MM.1S (cell line): ENCODE data around the gene SERTM2.

Experiments
- DNase-seq: peaks from one replicate; pipeline ENCODE4 v3.0.0-alpha.2; 2015
- H2AFZ ChIP-seq: fragments of 300-600 bp; sonication (generic); 2 replicates; pipeline ENCODE4 v1.6.0; 2016; ENCODE audit warnings: antibody characterized with exemption, low read length
- H3F3A ChIP-seq: fragments of 300-600 bp; sonication (generic); 2 replicates; pipeline ENCODE4 v1.6.1; 2016; ENCODE audit warnings: mild to moderate bottlenecking, antibody characterized with exemption, low read length, moderate library complexity, mixed read lengths; ENCODE audit not compliant: insufficient read depth
- H3K27ac ChIP-seq: fragments of 300-600 bp; sonication (generic); 2 replicates; pipeline ENCODE4 v1.5.1; 2016; ENCODE audit warnings: mild to moderate bottlenecking, low read length
- H3K27me3 ChIP-seq: fragments of 300-600 bp; sonication (generic); replicated peaks from 2 replicates; pipeline ENCODE4 v1.6.0; 2016; ENCODE audit warnings: low read length; ENCODE audit not compliant: insufficient read depth
- H3K36me3 ChIP-seq: fragments of 300-600 bp; sonication (generic); replicated peaks from 2 replicates; pipeline ENCODE4 v1.6.1; 2016; ENCODE audit warnings: mild to moderate bottlenecking, low read length, mixed read lengths; ENCODE audit not compliant: insufficient read depth
- H3K4me1 ChIP-seq: fragments of 300-600 bp; sonication (generic); 2 replicates; pipeline ENCODE4 v1.6.1; 2016; ENCODE audit warnings: low read length, mixed read lengths
- H3K4me2 ChIP-seq: fragments of 300-600 bp; sonication (generic); 2 replicates; pipeline ENCODE4 v1.6.0; 2016; ENCODE audit warnings: low read depth, low read length
- H3K4me3 ChIP-seq: fragments of 300-600 bp; sonication (generic); 2 replicates; pipeline ENCODE4 v1.5.1; 2016; ENCODE audit warnings: low read length, mixed read lengths
- H3K79me2 ChIP-seq: fragments of 300-600 bp; sonication (generic); 2 replicates; pipeline ENCODE4 v1.6.1; 2016; ENCODE audit warnings: mixed run types, low read length, mixed read lengths
- H3K9ac ChIP-seq: fragments of 300-600 bp; sonication (generic); 2 replicates; pipeline ENCODE4 v1.6.1; 2016; ENCODE audit warnings: low read length, mixed read lengths
- H3K9me2 ChIP-seq: fragments of 300-600 bp; sonication (generic); replicated peaks from 2 replicates; pipeline ENCODE4 v1.6.1; 2016; ENCODE audit warnings: mild to moderate bottlenecking, low read length, mixed read lengths; ENCODE audit not compliant: insufficient read depth
- H3K9me3 ChIP-seq: fragments of 300-600 bp; sonication (generic); replicated peaks from 2 replicates; pipeline ENCODE4 v1.6.1; 2016; ENCODE audit warnings: mild to moderate bottlenecking, low read length, mixed read lengths; ENCODE audit not compliant: insufficient read depth
- H4K20me1 ChIP-seq: fragments of 300-600 bp; sonication (generic); 2 replicates; pipeline ENCODE4 v1.6.1; 2016; ENCODE audit warnings: mild to moderate bottlenecking, low read length, moderate library complexity, mixed read lengths; ENCODE audit not compliant: insufficient read depth
- EZH2 ChIP-seq: fragments of 300-600 bp; sonication (generic); optimal IDR thresholded peaks from 2 replicates; pipeline ENCODE3; 2017; ENCODE audit warnings: low read depth, mild to moderate bottlenecking, antibody characterized with exemption, low read length, mixed read lengths
- EZH2phosphoT487 ChIP-seq: fragments of 300-600 bp; sonication (generic); IDR thresholded peaks from 2 replicates; pipeline ENCODE4 v1.6.1; 2018; ENCODE audit warnings: antibody characterized with exemption, low read length
- TF ChIP-seq, protein P1 (sequence below): fragments of 300-600 bp; sonication (generic); IDR thresholded peaks from 2 replicates; pipeline ENCODE4 v1.5.1; 2016; ENCODE audit warnings: antibody characterized with exemption, low read length, mixed read lengths

SERTM2 gene

DNA sequence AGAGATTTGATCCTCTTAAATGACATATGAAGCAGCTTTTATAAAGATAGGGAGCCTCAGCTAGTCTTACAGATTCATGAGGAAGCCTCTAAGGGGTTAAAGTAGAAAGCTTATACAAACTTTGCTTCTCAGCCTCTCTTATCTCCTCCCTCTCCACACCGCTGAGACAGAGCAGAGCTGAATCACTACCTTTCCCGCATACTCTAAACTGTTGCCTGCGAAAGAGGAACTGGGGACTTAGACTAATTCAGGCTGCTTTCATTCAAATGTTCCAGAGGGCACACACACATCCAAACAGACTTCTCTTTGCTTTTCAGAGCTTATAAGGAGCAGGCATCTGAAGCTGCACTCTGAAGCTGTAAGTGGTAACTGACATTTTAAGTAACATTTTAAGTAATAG is at the start of gene SERTM2:
SERTM2 (plus strand) TSS at position 169 of the 400 bp plus-strand sequence. CDS start 7,213 bp downstream, outside the sequence.
- TF ChIP-seq EZH2 (no peak), EZH2phosphoT487 (no peak)
- TF ChIP-seq, protein P1, sequence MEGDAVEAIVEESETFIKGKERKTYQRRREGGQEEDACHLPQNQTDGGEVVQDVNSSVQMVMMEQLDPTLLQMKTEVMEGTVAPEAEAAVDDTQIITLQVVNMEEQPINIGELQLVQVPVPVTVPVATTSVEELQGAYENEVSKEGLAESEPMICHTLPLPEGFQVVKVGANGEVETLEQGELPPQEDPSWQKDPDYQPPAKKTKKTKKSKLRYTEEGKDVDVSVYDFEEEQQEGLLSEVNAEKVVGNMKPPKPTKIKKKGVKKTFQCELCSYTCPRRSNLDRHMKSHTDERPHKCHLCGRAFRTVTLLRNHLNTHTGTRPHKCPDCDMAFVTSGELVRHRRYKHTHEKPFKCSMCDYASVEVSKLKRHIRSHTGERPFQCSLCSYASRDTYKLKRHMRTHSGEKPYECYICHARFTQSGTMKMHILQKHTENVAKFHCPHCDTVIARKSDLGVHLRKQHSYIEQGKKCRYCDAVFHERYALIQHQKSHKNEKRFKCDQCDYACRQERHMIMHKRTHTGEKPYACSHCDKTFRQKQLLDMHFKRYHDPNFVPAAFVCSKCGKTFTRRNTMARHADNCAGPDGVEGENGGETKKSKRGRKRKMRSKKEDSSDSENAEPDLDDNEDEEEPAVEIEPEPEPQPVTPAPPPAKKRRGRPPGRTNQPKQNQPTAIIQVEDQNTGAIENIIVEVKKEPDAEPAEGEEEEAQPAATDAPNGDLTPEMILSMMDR, result no peak
- H4K20me1 ChIP-seq, result no peaks in the 10 kb centered on the region
- peak; percentile 19 for DNase-seq
- peak within 1 kb of the TSS; percentile 43 for H3K4me2 ChIP-seq
- no peaks in the 10 kb centered on the region for H3K9me2 ChIP-seq
- H3F3A ChIP-seq, result no peaks in the 10 kb centered on the region
- H3K79me2 ChIP-seq, result no peaks in the 10 kb centered on the region
- H3K27ac ChIP-seq, result no peak within 1 kb of the TSS
- H3K4me3 ChIP-seq, result 0 out of 2 replicates have a peak within 1 kb of the TSS, but pooled peaks have one; percentile 16
- H3K9ac ChIP-seq, result no peak within 1 kb of the TSS
- H3K4me1 ChIP-seq, result no peaks in the 10 kb centered on the region
- no peaks in the 10 kb centered on the region for H3K27me3 ChIP-seq
- no peak within 1 kb of the TSS for H2AFZ ChIP-seq
- no peaks in the 10 kb centered on the region for H3K36me3 ChIP-seq
- no peaks in the 10 kb centered on the region for H3K9me3 ChIP-seq

- TF ChIP-seq EZH2phosphoT487, result no peak
- TF ChIP-seq, protein P1, result no peak
- TF ChIP-seq EZH2, result no peak
- Histone ChIP-seq H3K27me3 (no peaks in the 10 kb centered on the region), H4K20me1 (no peaks in the 10 kb centered on the region), H3K36me3 (no peaks in the 10 kb centered on the region), H3K9me2 (no peaks in the 10 kb centered on the region), H2AFZ (no peak overlapping the region), H3K9me3 (no peaks in the 10 kb centered on the region), H3F3A (no peaks in the 10 kb centered on the region), H3K4me1 (no peaks in the 10 kb centered on the region), H3K4me3 (no peak overlapping the region), H3K9ac (no peak overlapping the region), H3K79me2 (no peaks in the 10 kb centered on the region), H3K27ac (no peak overlapping the region), H3K4me2 (no peak overlapping the region)
- DNase-seq, result no peak
Observed at GRCh38 chrX:111465669-111466068, 45.8 kb upstream of the SERTM2 start.

DNA sequence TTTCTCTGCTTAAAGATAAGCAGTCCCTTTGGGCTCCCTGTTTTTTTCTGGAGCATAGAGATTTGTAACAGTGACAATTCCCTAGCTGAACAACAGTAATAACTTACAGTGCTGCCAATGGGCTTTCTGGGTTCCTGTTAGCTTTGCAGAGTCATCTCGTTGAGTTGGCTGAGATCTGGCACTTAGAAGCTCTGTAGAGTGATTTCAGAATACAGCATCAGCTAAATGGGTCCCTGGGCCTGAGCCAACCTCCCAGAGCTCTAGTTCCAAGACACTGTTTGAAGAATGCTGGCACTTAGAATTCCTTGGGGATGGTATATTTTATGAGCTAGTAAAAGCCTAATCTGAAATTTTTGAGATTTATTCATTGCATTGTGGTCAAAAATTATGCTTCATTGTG is 43.5 kb upstream of the SERTM2 start:
- TF ChIP-seq EZH2phosphoT487 (no peak), EZH2 (no peak)
- TF ChIP-seq, protein P1, result no peak
- H3K9me3 ChIP-seq, result no peaks in the 10 kb centered on the region
- H3K9ac ChIP-seq, result no peak overlapping the region
- no peaks in the 10 kb centered on the region for H3K36me3 ChIP-seq
- no peaks in the 10 kb centered on the region for H4K20me1 ChIP-seq
- H3K27me3 ChIP-seq, result no peaks in the 10 kb centered on the region
- no peaks in the 10 kb centered on the region for H3K4me1 ChIP-seq
- H3K9me2 ChIP-seq, result no peaks in the 10 kb centered on the region
- no peak overlapping the region for H3K27ac ChIP-seq
- no peak overlapping the region for H3K4me2 ChIP-seq
- no peaks in the 10 kb centered on the region for H3F3A ChIP-seq
- no peak overlapping the region for H3K4me3 ChIP-seq
- H3K79me2 ChIP-seq, result no peaks in the 10 kb centered on the region
- H2AFZ ChIP-seq, result no peak overlapping the region
- no peak for DNase-seq
